Renal pelvis (tissue), 3 donors: ENCODE results near the gene OLAH. TPM values are rescaled to one million over a fixed set of nuclear protein-coding genes. Genes with fewer than 3 reads are reported as not detected.

Source experiments
- polyA plus RNA-seq, 3 donors: library from polyadenylated mRNA; unstranded; fragments of 120-200 nt; gene quantifications; one replicate each; pipeline ENCODE4 v1.2.1, GENCODE V29; 2013; ENCODE audit not compliant: insufficient read length in 3 of 3

Gene OLAH
- polyA plus RNA-seq, 3 donors = 0.34 to 1.0 (median 0.68) TPM

Other genes starting within 250 kb of the OLAH start
- gene CDNF, start 205.9 kb upstream of the OLAH start, polyA plus RNA-seq = 1 to 10 TPM; 2.0 to 5.1 (median 4.0) TPM
- gene HSPA14, start 205.6 kb upstream of the OLAH start, polyA plus RNA-seq = 10 to 100 TPM; 17.4 to 24.5 (median 22.8) TPM
- 10 to 100 TPM; 14.4 to 18.1 (median 17.8) TPM for gene MSANTD7, start 205.6 kb upstream of the OLAH start, polyA plus RNA-seq
- gene SUV39H2, start 165.1 kb upstream of the OLAH start, polyA plus RNA-seq = 10 to 100 TPM; 18.4 to 19.6 (median 18.9) TPM
- 10 to 100 TPM; 12.4 to 20.4 (median 17.7) TPM for gene DCLRE1C, start 89.8 kb upstream of the OLAH start, polyA plus RNA-seq
- gene MEIG1, start 84.6 kb upstream of the OLAH start, polyA plus RNA-seq = 1 to 10 TPM; 1.1 to 2.2 (median 1.5) TPM
- gene ACBD7, start 44.8 kb downstream of the OLAH start, polyA plus RNA-seq = 1 to 10 TPM; 5.0 to 6.6 (median 6.0) TPM
- 10 to 100 TPM; 27.4 to 32.8 (median 31.4) TPM for gene RPP38, start 53.4 kb downstream of the OLAH start, polyA plus RNA-seq
- 10 to 100 TPM; 25.8 to 36.7 (median 35.2) TPM for gene NMT2, start 124.8 kb downstream of the OLAH start, polyA plus RNA-seq